Measurements from ENCODE around the gene C16orf87.
A peak's percentile ranks its signal among the peaks of the same experiment; 100 is the strongest.
"Not testable (repeated sequence)": the region's sequence is repeated elsewhere in the genome, so short reads cannot be mapped to it uniquely, and the experiment has no call there.

The C16orf87 gene

DNA sequence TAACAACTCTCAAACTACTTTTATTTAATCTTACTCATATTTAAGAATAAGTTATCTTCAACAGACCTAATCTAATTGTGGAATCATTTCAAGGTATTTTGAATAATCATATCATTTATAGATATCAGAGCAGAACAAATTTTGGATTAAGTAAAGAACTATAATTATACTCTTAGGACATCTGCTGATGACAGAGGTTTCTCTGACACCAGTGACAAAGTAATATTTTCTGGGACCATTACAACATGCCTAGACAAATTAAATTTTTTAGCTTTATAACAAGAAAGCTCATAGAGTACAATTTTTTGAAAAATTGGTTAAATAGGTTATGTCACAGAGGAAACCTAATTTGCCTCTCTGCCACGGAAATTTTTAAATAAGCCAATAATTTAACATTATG is 30.5 kb downstream of the C16orf87 start:
- DNase-seq (ENCODE audit: low read depth in 2 of 2), result no peak

DNA sequence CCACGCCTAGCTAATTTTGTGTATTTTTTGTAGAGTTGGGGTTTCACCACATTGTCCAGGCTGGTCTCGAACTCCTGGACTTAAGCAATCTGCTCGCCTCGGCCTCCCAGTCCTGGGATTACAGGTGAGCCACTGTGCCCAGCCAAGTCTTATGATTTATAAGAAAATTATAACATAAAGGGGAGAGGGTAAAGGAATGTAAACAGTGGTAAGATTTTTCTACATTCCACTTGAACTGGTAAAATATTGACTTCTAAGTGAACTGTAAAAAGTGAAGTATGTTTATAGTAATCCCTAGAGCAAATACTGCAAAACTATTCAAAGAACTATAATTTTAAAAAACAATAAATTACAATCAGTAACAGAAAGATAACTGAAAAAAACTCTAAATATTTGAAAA is 33.5 kb downstream of the C16orf87 start:
- DNase-seq (ENCODE audit: low read depth in 2 of 2), result no peak

DNA sequence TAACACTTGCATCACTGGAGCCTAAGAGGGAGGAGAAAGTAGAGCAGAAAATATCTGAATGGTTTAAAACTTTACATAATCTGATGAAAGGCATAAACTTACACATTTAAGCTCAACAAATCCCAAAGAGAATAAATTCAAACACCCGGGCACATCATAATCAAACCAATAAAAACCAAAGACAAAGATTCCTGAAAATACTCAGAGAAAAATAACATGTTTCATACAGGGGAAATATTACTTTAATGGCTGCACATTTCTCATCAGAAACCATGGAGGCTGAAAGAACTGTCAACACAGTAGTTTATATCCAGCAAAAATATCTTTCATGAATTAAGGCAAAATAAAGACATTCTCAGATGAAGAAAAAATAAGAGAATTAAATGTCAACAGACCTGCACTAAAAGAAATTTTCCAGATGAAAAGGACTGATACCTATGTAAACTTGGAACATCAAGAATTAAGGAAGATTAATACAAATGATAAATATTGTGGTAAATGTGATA is 34.2 kb downstream of the C16orf87 start:
- DNase-seq (ENCODE audit: low read depth in 2 of 2), result no peak

DNA sequence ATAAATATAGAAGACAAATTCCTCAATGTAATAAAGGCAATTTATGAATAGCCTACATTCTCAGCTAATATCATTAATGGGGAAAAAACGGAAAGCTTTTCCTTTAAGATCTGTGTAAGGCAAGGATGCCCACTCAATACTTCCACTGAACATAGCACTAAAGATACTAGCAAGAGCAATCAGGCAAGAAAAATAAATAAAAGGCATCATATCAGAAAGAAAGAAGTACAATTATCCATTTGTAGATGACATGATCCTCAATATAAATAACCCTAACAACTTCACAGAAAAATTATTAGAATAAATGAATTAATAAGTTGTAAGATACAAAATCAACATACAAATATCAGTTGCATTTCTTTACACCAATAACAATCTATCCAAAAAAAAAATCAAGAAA is 37.1 kb downstream of the C16orf87 start:
- no peak for DNase-seq (ENCODE audit: low read depth in 2 of 2)

DNA sequence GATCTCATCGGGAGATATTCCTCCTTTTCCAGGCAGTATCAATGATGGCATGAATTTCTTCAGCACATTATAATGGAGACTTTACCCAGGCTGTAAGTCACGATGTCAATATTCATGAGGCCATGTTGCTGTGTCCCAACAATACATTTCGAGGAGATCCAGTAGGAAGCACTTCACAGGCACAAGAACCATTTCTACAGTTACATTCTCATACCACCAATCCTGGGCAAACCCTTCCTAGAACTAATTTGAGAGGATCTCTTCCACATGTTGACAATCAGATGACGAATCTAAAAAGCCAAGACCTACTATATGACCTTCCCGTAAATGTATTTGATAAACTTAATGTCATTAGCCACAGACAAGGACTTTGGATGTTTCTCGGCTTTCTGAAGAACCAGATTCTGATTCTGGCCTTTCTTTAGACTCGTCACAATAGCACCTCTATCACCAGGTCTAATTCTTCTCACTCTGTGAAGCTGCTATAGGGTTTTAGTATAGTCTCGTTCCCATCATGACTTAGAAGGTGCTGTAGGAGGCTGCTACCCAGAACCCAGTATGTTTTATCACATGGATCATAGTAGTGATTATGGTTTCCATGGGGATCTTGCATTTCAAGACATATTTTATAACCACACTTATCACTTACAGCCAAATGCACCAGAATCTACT is 40.2 kb downstream of the C16orf87 start:
- no peak for DNase-seq (ENCODE audit: low read depth in 2 of 2)

DNA sequence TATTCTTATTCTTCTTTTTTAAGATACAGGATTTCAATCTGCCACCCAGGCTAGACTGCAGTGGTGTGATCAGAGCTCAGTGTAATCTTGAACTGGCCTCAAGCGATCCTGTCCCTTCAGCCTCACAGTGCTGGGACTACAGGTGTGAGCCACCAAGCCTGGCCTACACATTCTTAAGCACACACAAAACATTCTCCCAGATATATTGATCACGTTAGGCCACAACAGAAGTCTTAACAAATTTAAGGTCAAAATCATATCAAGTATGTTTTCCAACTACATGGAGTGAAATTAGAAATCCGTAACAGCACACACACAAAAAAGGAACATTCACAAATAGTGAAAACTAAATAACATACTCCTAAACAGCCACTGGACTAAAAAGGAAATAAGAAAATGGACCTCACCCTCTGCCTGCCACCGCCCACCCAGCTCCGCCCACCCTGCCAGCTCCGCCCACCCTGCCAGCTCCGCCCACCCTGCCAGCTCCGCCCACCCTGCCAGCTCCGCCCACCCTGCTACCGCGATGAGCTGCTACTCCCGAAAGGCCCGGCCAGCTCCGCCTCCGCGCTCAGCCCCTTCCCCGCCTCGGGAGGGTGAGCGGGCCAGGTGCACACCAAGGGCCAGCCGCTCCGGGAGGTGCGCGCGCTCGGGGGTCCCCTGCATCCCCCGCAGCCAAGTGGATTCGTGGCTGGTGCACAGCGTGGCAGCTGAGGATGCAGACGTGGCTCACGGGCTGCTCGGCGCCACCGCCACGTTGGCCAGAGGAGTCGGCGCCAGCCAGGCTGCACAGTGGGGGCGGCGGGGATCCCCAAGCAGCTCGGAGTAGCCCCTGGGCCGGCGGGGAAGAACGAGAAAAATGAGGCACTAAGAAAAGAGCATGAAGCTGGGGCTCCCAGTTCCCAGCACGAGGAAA is 41.2 kb downstream of the C16orf87 start:
- DNase-seq (ENCODE audit: low read depth in 2 of 2), result peak; percentile 54 to 62

DNA sequence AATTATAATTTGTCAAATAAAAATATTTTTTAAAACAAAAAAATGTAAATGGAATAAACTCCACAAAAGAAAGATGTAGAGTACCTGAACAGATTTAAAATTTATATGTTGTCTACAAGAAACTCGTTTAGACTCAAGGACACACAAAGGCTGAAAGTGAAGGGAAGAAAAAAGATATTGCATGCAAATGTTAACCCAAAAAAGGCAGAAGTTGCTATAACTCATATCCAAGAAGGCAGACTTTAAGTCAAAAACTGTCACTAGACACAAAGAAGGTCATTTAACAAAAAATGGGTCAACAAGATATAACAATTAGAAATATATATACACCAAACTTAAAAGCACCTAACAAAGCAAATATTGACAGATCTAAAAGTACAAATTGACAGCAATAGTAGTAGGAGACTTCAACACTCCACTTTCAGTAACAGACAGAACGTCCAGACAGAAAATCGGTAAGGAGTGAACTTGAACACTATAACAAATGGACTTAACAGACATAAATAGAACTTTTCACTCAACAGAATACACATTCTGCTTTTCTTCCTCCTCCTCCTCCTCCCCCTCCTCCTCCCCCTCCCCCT is 42.0 kb downstream of the C16orf87 start:
- DNase-seq (ENCODE audit: low read depth in 2 of 2), result no peak

DNA sequence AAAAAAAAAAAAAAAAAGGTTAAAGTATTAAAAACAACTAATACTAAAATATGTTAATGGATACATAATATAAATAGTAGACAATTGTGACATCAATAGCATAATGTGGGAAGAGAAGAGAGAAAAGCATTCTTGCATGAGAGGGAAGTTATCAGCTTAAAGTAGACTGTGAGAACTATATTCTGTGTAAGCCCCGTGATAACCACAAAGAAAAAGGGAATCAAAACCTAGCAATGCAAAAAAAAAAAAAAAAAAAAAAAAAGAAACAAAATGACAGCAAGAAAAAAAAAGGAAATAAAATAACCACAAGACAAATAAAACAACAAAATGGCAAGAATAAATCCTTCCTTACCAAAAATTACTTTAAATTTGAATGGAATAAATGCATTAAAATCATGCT is 43.1 kb downstream of the C16orf87 start:
- DNase-seq (ENCODE audit: low read depth in 2 of 2), result no peak

DNA sequence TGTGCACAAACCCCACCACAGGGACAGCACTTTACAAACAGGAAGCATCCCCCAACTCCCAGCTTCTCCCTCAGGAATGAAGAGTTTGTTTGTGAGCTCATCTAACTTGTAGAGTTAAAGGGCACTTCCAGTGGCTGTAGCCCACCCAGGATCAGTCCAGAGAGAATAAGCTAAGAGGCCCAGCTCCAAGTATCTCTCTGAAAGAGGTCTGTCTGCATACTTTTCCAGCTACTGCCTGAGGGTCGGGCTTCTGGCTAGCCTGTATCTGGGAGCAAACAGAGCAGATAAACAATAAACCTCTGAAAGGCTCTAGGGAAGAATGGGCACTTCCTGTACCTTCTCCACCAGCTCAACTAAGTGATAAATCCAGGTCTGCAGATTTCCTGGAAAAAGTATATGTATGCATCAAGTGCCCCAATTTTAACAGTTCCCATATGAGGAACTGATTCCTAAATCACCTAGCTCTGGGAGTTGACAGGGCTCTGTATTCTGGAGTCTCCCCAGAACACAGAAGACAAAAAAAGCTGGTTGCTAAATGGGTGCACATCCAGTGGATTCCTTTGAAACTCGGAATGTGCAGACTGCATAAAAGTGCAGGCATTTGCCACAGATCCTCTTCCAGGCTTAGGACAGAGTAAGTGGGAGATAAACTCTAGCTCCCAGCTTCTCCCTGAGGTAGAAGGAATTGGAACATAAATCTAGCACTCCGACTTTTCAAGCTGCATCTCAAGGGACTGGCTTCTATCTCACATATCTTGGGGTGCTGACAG is 45.7 kb downstream of the C16orf87 start:
- no peak for DNase-seq (ENCODE audit: low read depth in 2 of 2)

DNA sequence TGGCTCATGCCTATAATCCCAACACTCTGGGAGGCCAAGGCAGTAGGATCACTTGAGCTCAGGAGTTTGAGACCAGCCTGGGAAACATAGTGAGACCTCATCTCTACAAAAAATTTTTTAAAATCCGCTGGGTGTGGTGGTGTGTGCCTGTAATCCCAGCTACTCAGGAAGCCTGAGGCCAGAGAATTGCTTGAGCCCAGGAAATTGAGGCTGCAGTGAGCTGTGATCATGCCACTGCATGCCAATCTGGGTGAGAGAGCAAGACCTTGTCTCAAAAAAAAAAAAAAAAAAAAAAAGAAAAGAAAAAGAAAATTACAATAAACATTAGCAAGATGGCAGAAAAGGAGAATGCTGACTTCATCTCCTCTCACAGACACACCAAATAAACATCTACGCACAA is 46.4 kb downstream of the C16orf87 start:
- not testable (repeated sequence) for DNase-seq (ENCODE audit: low read depth in 2 of 2)

DNA sequence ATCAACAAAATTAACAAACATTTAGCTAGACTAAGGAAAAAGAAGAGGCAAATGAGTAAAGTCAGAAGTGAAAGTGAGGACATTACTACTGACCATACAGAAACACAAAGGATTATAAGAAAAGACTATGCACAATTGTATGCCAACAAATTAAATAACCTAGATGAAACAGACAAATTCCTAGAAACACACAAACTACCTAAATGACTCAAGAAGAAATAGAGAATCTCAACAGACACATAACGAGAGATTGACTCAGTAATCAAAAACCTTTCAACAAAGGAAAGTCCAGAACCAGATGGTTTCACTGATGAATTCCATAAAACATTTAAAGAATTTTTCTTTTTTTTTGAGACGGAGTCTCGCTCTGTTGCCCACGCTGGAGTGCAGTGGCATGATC is 47.2 kb downstream of the C16orf87 start:
- no peak for DNase-seq (ENCODE audit: low read depth in 2 of 2)

DNA sequence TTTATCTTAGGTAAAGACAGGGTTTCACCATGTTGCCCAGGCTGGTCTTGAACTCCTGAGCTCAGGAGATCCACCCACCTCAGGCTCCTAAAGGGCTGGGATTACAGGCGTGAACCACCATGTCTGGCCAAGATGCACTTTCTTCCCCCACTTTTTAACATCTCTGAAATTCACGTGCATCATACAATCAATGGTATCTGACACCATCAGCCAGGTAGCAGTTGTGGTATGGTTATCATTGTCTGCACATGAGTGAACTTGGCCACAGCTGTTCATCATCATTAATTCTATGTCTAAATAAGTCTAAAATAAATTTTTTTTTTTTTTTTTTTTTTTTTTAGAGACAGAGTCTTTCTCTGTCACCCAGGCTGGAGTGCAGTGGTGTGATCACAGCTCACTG is 48.7 kb downstream of the C16orf87 start:
- DNase-seq (ENCODE audit: low read depth in 2 of 2), result no peak

DNA sequence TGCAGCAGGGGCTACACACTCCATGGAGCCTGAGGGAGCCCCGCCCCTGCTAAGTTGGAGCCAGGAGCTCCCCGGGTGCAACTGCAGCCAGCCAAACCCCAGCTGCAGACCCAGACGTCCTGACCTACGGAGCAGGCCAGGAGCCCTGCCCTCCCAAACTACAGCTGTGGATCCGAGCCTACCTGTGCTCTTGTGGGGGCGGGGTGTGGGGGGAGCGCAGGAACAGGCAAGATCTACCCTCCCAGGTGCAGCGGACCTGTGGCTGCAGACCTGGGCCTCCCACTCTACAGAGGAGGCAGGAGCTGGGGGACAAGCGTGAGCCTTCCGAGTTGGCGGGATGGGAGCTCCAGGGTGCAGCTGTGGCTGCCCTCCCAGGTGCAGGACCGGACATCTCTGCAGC is 53.2 kb downstream of the C16orf87 start:
- DNase-seq (ENCODE audit: low read depth in 2 of 2), result no peak

DNA sequence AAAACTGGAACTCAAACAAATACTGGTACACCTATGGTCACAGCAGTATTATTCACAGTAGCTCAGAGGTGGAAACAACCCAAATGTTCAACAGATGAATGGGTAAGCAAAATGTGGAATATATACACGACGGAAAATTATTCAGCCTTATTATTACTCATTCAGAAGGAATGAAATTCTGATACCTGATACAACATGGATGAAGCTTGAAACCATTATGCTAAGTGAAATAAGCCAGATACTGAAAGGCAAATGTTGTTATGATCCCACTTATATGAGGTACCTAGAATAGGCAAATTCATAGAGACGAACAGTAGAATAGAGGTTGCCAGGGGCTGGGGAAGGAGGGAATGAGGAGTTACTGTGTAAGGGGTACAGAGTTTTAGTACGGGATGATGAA is 55.8 kb downstream of the C16orf87 start:
- no peak for DNase-seq (ENCODE audit: low read depth in 2 of 2)

DNA sequence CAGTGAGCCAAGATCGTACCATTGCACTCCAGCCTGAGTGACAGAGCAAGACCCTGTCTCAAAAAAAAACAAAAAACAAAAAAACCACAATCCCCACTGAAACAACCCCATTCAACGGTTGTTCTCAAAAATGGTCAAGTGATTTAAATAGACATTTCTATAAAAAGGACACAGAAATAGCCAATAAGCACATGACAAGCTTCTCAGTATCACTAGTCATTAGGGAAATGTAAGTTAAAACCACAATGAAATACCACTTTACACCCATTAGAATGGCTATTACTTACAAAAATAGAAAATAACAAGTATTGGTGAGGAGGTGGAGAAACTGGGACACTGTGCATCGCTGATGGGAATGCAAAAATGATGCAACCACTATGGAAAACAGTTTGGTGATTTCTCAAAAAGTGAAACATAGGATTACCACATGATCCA is 56.2 kb downstream of the C16orf87 start:
- no peak for DNase-seq (ENCODE audit: low read depth in 2 of 2)

DNA sequence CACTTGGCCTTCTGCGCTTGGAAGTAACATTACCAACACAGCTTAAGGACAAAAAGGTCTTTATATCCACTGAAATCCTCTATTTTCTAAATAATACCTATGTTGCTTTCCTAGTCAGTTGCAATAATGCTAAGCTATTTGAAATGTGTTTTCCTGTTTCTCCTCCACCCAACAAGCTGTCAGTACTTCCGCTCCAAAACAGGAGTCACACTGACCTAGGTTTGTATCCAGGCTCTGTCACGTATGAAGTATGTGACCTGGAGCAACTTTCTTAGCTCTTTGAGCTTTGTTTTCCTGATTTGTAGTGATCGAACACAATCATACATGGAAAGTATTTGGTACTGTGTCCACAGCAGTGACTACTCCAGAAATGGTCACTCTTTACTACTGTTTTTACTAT is 58.5 kb downstream of the C16orf87 start:
- DNase-seq (ENCODE audit: low read depth in 2 of 2), result no peak

DNA sequence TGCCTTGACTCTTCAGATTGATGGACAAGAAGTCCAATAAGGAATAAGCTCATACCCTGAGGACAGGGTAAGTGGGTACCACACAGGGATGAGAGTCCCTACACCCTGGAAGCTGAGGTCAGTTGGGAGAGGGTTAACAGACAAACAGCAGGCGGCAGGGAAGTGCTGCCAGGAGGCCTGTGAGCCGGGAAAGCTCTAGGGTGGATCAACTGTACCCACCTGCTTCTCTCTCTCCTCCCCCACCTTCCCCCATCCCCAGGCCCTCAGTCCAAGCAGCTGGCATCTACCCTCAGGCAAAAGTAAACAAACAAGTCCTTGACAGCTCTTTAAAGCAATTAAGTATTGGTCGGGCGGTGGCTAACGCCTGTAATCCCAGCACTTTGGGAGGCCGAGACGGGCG is 62.2 kb downstream of the C16orf87 start:
- no peak for DNase-seq (ENCODE audit: low read depth in 2 of 2)

DNA sequence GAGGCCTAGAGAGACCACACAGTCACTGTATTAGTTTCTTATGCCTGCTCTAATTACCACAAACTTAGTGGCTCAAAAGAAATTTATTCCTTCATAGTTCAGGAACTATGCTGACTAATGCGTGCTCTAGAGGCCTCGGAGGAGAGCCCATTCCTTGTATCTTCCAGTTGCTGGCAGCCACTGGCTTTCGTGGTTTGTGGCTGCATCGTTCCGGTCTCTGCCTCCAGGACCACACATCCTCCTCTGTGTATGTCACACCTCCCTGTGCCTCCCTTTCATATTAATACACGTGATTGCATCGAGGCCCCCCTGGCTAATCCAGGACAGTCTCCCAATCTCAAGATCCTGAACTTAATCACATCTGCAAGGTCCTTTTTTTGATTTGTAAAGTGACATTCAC is 65.9 kb downstream of the C16orf87 start:
- no peak for DNase-seq (ENCODE audit: low read depth in 2 of 2)

DNA sequence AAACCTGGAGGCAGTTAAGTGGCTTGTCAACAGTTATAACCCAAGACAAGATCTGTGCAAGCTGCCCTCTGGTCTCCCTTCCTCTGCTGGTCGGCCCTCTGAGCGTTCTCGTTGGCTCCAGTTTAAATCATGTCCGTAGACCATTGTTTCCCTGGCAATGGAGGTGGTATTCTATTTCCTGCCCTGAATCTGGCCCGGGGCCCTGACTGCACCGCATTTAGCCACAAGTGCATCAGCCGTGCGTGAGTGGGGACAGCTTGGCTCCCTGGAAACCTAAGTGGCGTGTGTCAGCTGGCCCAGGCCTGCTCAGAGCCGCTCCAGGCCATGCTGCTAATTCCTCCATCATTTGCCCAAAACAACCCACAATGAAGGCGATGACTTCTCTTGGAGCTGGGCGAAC is 67.8 kb downstream of the C16orf87 start:
- DNase-seq (ENCODE audit: low read depth in 2 of 2), result no peak

DNA sequence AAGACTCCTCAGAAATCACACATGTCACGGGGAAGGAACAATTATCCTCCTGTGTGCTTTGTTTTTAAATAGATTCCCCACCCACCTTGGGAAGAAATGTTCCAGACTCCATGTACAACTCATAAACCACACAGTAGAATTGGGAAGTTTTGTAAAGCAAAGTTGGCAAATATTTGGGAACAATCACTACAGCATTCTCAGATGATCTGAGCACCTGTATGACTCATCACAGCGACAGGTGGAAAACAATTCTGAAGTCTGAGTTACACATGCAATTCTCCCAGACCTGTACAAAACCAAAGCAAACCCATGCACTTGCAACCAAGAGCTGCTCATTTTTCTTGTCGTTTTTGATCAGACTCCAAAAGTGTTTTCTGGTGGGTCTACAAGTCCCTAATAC is 68.4 kb downstream of the C16orf87 start:
- DNase-seq (ENCODE audit: low read depth in 2 of 2), result no peak

DNA sequence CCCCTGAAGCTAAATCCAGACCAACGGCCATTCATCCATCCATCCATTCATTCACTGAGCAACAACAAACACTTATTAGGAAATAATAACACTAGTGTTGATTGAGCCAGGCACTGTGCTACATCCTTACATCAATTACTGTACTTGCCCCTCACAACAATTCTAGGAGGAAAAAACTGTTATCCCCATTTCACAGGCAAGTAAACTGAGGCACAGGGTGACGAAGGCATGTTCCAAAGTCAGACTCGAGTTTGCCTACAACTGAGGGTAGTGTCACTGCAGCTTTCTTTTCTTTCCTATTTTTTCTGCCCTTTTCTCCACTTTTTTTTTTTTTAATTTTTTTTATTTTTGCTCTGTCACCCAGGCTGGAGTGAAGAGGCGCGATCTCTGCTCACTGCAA is 71.7 kb downstream of the C16orf87 start:
- DNase-seq (ENCODE audit: low read depth in 2 of 2), result no peak
